Measurements from ENCODE around the gene LRFN2. TPM values are rescaled to one million over a fixed set of nuclear protein-coding genes. Genes with fewer than 3 reads are reported as not detected.

The LRFN2 gene
- total RNA-seq = not detected in 2 replicates

DNA sequence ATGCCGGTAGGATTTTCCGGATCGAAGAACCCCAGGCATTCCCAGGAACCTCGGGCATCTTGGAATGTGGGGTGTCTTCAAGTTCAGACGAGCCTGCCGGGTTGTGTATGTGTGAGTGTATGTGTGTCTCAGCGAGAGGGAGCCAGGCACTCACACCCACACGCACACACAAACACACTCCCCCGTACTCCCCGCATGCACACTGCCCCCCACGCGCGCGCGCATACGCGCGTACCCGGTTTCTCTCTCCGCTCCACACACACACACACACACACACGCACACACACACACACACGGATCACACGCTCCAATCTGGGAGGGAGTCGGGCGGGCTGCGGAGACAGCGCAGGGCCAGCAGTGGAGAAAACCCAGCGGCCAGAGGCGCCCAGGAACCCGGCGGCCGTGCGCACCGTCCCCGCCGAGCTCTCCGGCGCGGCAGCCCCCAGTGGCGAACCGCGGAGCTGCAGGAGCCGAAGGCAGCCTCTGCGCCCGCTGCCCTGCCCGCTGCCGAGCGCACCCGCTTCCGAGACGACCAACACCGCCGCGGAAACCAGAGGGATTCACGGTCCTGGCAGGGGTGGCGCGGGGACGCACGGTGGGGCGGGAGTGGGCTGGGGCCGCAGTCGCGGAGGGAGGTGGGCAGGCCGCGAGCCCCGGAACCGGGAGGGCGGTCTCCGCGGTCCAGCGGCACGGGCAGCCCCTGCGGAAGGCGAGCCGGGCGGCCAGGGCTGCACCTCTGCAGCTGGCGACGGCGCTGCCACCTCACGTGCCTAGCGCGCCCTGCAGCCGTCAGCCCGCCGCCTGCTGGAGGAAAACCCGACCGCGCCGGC lies at the start of gene LRFN2:
Gene LRFN2 (minus strand): TSS at position 125 of the 830 bp plus-strand sequence.

Measured in uterine smooth muscle cell (primary cell).